K562 (cell line): ENCODE measurements around the gene SERPINB12. TPM values are rescaled to one million over a fixed set of nuclear protein-coding genes. Genes with fewer than 3 reads are reported as not detected.

Experiments used
- ATAC-seq: fragments of 200-7000 bp; cut with Tn5 transposase; 3 replicates; pipeline ENCODE4 v1.9.1; 2020; ENCODE audit warnings: moderate library complexity
- Bru-seq: library from RNA; stranded (reverse); fragments of 400-500 nt; gene quantifications from one replicate; lab custom pipeline; 2021; lab: Mats Ljungman, UMichigan
- BruChase-seq, 2 experiments: library from RNA; stranded (reverse); fragments of 400-500 nt; gene quantifications; one replicate each; lab custom pipeline; 2021; lab: Mats Ljungman, UMichigan
- BruUV-seq: library from RNA; stranded (reverse); fragments of 400-500 nt; replicated peaks from 2 replicates; lab custom pipeline; 2021; lab: Mats Ljungman, UMichigan
- CTCF ChIA-PET: fragments of 300-600 bp; formaldehyde crosslinking; extraction: SDS; loops from one replicate; lab custom pipeline; 2021; ENCODE audit warnings: low intra/inter-chr PET ratio; lab: Yijun Ruan, JAX
- POLR2A ChIA-PET: fragments of 300-600, 350-650 bp; sonication (Branson Sonifier 250); formaldehyde crosslinking; extraction: SDS; loops from one replicate; lab custom pipeline; 2021; ENCODE audit warnings: antibody characterized with exemption, inconsistent platforms; lab: Yijun Ruan, JAX
- DNase-seq, 4 experiments: peaks; one replicate each; pipeline versions ENCODE4 v3.0.0 to v3.0.0-alpha.2; 2011 to 2018; ENCODE audit warnings: low spot score in 3 of 4, mixed read lengths in 3 of 4; ENCODE audit errors: extremely low read depth in 1 of 4
- FAIRE-seq: peaks from 2 replicates; lab custom pipeline; 2011; peaks lifted over from hg19 to GRCh38; lab: Jason Lieb, UNC
- H2AFZ ChIP-seq: 2 replicates; pipeline ENCODE4 v1.6.0; 2011; ENCODE audit warnings: low read depth, low read length, control low read depth, inconsistent platforms
- H3K27ac ChIP-seq: fragments of 200-600 bp; 3 replicates; pipeline ENCODE4 v1.8.0; 2011; ENCODE audit warnings: low read depth, mild to moderate bottlenecking, control low read depth, inconsistent platforms, low read length, moderate library complexity, mixed read lengths; ENCODE audit errors: extremely low read depth
- H3K27me3 ChIP-seq, 2 experiments: fragments of 300-600 bp in 1 of 2; 2 replicates in 1 of 2; 3 replicates in 1 of 2; pipeline versions ENCODE4 v1.6.0 to v1.8.0; 2011; ENCODE audit warnings: inconsistent platforms in 2 of 2, low read length in 2 of 2, mild to moderate bottlenecking in 1 of 2, mixed read lengths in 1 of 2, moderate library complexity in 1 of 2; ENCODE audit not compliant: control insufficient read depth in 2 of 2, insufficient read depth in 2 of 2
- H3K36me3 ChIP-seq: fragments of 300-600 bp; 3 replicates; pipeline ENCODE4 v1.8.0; 2011; ENCODE audit warnings: mild to moderate bottlenecking, low read length, inconsistent platforms; ENCODE audit not compliant: control insufficient read depth, insufficient read depth
- H3K4me1 ChIP-seq, 2 experiments: fragments of 200-600 bp in 1 of 2; replicated peaks in 1 of 2; 2 replicates in 1 of 2; 3 replicates in 1 of 2; pipeline versions ENCODE4 v1.5.1 to v1.8.0; 2011; ENCODE audit warnings: inconsistent platforms in 2 of 2, low read length in 2 of 2, mild to moderate bottlenecking in 1 of 2, mixed read lengths in 1 of 2, moderate library complexity in 1 of 2; ENCODE audit not compliant: control insufficient read depth in 2 of 2, insufficient read depth in 2 of 2
- H3K4me2 ChIP-seq: 2 replicates; pipeline ENCODE4 v1.6.1; 2011; ENCODE audit warnings: low read length, control low read depth, inconsistent platforms, mixed read lengths; ENCODE audit not compliant: insufficient read depth
- H3K4me3 ChIP-seq: fragments of 200-600 bp; sonication (generic), shearing (Covaris generic); 2 replicates; pipeline ENCODE4 v1.5.1; 2016; ENCODE audit warnings: control low read depth, inconsistent platforms
- H3K79me2 ChIP-seq: fragments of 200-600 bp; 3 replicates; pipeline ENCODE4 v1.8.0; 2011; ENCODE audit warnings: low read length, inconsistent platforms; ENCODE audit not compliant: control insufficient read depth, insufficient read depth
- H3K9ac ChIP-seq, 2 experiments: 2 replicates each; pipeline versions ENCODE4 v1.6.0 to v1.6.1; 2011; ENCODE audit warnings: low read depth in 2 of 2, low read length in 2 of 2, control low read depth in 1 of 2, inconsistent platforms in 1 of 2, mild to moderate bottlenecking in 1 of 2, mixed read lengths in 1 of 2; ENCODE audit not compliant: insufficient read depth in 1 of 2
- H3K9me1 ChIP-seq: one replicate; pipeline ENCODE4 v1.6.0; 2011; ENCODE audit warnings: inconsistent platforms, mild to moderate bottlenecking, low read length, moderate library complexity; ENCODE audit not compliant: control insufficient read depth, insufficient read depth
- H3K9me3 ChIP-seq: replicated peaks from 2 replicates; pipeline ENCODE4 v1.5.1; 2011; ENCODE audit warnings: low read depth, low read length, inconsistent platforms; ENCODE audit not compliant: control insufficient read depth, insufficient read depth
- H4K20me1 ChIP-seq: replicated peaks from 2 replicates; pipeline ENCODE4 v1.6.1; 2011; ENCODE audit warnings: low read length, inconsistent platforms, mixed read lengths; ENCODE audit not compliant: control insufficient read depth, insufficient read depth
- GABPB1 ChIP-seq: sonication (generic); formaldehyde crosslinking; IDR thresholded peaks from 2 replicates; pipeline ENCODE4 v1.8.0; 2022; ENCODE audit warnings: mild to moderate bottlenecking, missing genetic modification reagents
- IRF2 ChIP-seq: sonication (generic); formaldehyde crosslinking; IDR thresholded peaks from 2 replicates; pipeline ENCODE4 v1.8.1; 2022; ENCODE audit warnings: mild to moderate bottlenecking, missing genetic modification reagents
- MIER1 ChIP-seq: fragments of 450-650 bp; IDR thresholded peaks from 2 replicates; pipeline ENCODE4 v1.6.1; 2016; ENCODE audit warnings: antibody characterized with exemption, mild to moderate bottlenecking, low read depth
- ZNF146 ChIP-seq: IDR thresholded peaks from one replicate; pipeline ENCODE4 v1.6.1; 2018; ENCODE audit warnings: missing compliant biosample characterization; ENCODE audit not compliant: unreplicated experiment
- ZNF507 ChIP-seq: conservative IDR thresholded peaks from 2 replicates; pipeline ENCODE4 v1.6.1; 2017; ENCODE audit warnings: missing genetic modification characterization, missing compliant biosample characterization
- ZNF655 ChIP-seq: fragments of 250-450 bp; sonication (Bioruptor Pico); IDR thresholded peaks from 2 replicates; pipeline ENCODE4 v1.5.0; 2021
- ZSCAN32 ChIP-seq: fragments of 450-650 bp; formaldehyde crosslinking; IDR thresholded peaks from 2 replicates; pipeline ENCODE4 v1.4.0; 2020; ENCODE audit warnings: mild to moderate bottlenecking, moderate library complexity
- WGBS: fragments of 100-300 bp; shearing (Covaris generic); methylation state at CpG from one replicate; pipeline ENCODE4 v1.1.6; 2016; ENCODE audit warnings: low coverage, mixed read lengths; ENCODE audit not compliant: insufficient coverage; ENCODE audit errors: missing lambda C conversion rate; 5-methylcytosine and 5-hydroxymethylcytosine counted together
- in situ Hi-C: fragments of 300-500 bp; cut with MboI; formaldehyde crosslinking; loops from 4 replicates; pipeline ENCODE4 v1.15.0; 2018; ENCODE audit warnings: inconsistent platforms, mixed read lengths
- intact Hi-C: fragments of 100-400 bp; cut with micrococcal nuclease; formaldehyde crosslinking; loops from 2 replicates; pipeline ENCODE4 v1.14.2; 2022
- long read RNA-seq, 3 experiments: library from polyadenylated mRNA in 2 of 3; library from RNA in 1 of 3; unstranded in 2 of 3; stranded (forward) in 1 of 3; transcript quantifications; one replicate each; pipeline ENCODE4 v2.0.0, GENCODE V29; 2019 to 2022
- polyA minus RNA-seq, 3 experiments: library from RNA; depleted of rRNA, polyadenylated mRNA; stranded (reverse); fragments of >200 nt; gene quantifications; 2 replicates each; pipeline ENCODE4 v1.2.3, GENCODE V29; 2011
- polyA plus RNA-seq, 8 experiments: library from polyadenylated mRNA; depleted of rRNA in 4 of 8; stranded (reverse) in 5 of 8; unstranded in 3 of 8; fragments of >200 nt; fragmentation: Nextera tagmentation in 2 of 8; fragmentation: Illumina TruSeq in 1 of 8; extraction: Ambion mirVana in 2 of 8; extraction: Trizol in 1 of 8; gene quantifications; 2 replicates each; pipeline versions ENCODE4 v1.2.1 to v1.2.3, GENCODE V29; 2011 to 2014; ENCODE audit warnings: inconsistent platforms in 1 of 8, missing spikeins in 1 of 8
- total RNA-seq, 7 experiments: library from RNA; depleted of rRNA in 6 of 7; stranded (reverse); fragments of >200 nt in 6 of 7; fragmentation: Illumina TruSeq in 2 of 7; extraction: Trizol in 2 of 7; gene quantifications; 2 replicates each; pipeline versions ENCODE4 v1.2.1 to v1.2.3, GENCODE V29; 2011 to 2021; ENCODE audit warnings: low replicate concordance in 1 of 7
- TF ChIP-seq, protein P1 (sequence below): sonication (generic); formaldehyde crosslinking; IDR thresholded peaks from 2 replicates; pipeline ENCODE4 v1.8.0; 2022; ENCODE audit warnings: mild to moderate bottlenecking, missing genetic modification reagents
- TF ChIP-seq, protein P2 (sequence below): sonication (generic); formaldehyde crosslinking; IDR thresholded peaks from 2 replicates; pipeline ENCODE4 v1.8.0; 2022; ENCODE audit warnings: missing genetic modification reagents, mild to moderate bottlenecking, borderline replicate concordance

SERPINB12 gene, protein sequence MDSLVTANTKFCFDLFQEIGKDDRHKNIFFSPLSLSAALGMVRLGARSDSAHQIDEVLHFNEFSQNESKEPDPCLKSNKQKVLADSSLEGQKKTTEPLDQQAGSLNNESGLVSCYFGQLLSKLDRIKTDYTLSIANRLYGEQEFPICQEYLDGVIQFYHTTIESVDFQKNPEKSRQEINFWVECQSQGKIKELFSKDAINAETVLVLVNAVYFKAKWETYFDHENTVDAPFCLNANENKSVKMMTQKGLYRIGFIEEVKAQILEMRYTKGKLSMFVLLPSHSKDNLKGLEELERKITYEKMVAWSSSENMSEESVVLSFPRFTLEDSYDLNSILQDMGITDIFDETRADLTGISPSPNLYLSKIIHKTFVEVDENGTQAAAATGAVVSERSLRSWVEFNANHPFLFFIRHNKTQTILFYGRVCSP
- total RNA-seq (2011; cell fraction: chromatin; rRNA removed; ENCODE audit: low replicate concordance): not detected in 2 replicates
- not detected in 2 replicates for total RNA-seq (2011; cell fraction: nucleolus; rRNA removed)
- total RNA-seq (2011; cell fraction: nucleoplasm; rRNA removed): not detected in 2 replicates
- total RNA-seq (2014; rRNA removed) (not detected in 2 replicates), total RNA-seq (2014; rRNA removed; fragmentation: Illumina TruSeq; extraction: Trizol) (not detected in 2 replicates), total RNA-seq (2015; rRNA removed; fragmentation: Illumina TruSeq; extraction: Trizol) (not detected in 2 replicates), total RNA-seq (2021) (not detected in 2 replicates), polyA plus RNA-seq (2011; rRNA removed) (not detected in 2 replicates), polyA plus RNA-seq (2014; fragmentation: Illumina TruSeq; extraction: Trizol) (not detected in 2 replicates), polyA plus RNA-seq (2014; fragmentation: Nextera tagmentation; extraction: Ambion mirVana) (not detected), polyA plus RNA-seq (2014; rRNA removed) (not detected in 2 replicates), polyA minus RNA-seq (2011; rRNA and poly(A)+ RNA removed) (not detected in 2 replicates), Bru-seq, nascent RNA (not detected), BruChase-seq, experiment 1, labeled RNA remaining after a 2-hour chase (not detected), BruChase-seq, experiment 2, labeled RNA remaining after a 6-hour chase (not detected)
- not detected in 2 replicates for polyA plus RNA-seq (2011; cell fraction: cytosol; rRNA removed)
- polyA plus RNA-seq (2011; cell fraction: nucleus; rRNA removed): not detected in 2 replicates
- polyA plus RNA-seq (2012): not detected in 2 replicates
- not detected in 2 replicates for polyA minus RNA-seq (2011; cell fraction: cytosol; rRNA and poly(A)+ RNA removed)
- polyA minus RNA-seq (2011; cell fraction: nucleus; rRNA and poly(A)+ RNA removed): not detected in 2 replicates
- long read RNA-seq, experiment 1: 0 reads
- long read RNA-seq, experiment 2: 0 reads
- long read RNA-seq, experiment 3: 0 reads

GRCh38 chr18:63542069-63542468 is at the start of gene SERPINB12:
Gene SERPINB12, plus strand, starts transcription at chr18:63542369. Its CDS starts 13,791 bp downstream, at chr18:63556160.
- no peaks in the 10 kb centered on the region for H3K9me1 ChIP-seq
- in situ Hi-C loops (no loop called here), intact Hi-C loops (no loop called here)
- POLR2A ChIA-PET: no interaction called here
- no peaks in the 10 kb centered on the region for H3K9me3 ChIP-seq
- H4K20me1 ChIP-seq: no peaks in the 10 kb centered on the region
- H3K79me2 ChIP-seq: no peaks in the 10 kb centered on the region
- no peak for DNase-seq
- no peak within 1 kb of the TSS for H2AFZ ChIP-seq
- no peak for FAIRE-seq
- 0% methylated on average over 1 of the region's 1 CpG for WGBS
- CTCF ChIA-PET: no interaction called here
- no peaks in the 10 kb centered on the region for H3K27me3 ChIP-seq
- ATAC-seq: no peak
- no peak within 1 kb of the TSS for H3K9ac ChIP-seq
- no peak within 1 kb of the TSS for H3K4me3 ChIP-seq
- no peaks in the 10 kb centered on the region for H3K4me1 ChIP-seq
- no peaks in the 10 kb centered on the region for H3K36me3 ChIP-seq
- no TSS peak for BruUV-seq
- H3K4me2 ChIP-seq: no peak within 1 kb of the TSS
- no peak within 1 kb of the TSS for H3K27ac ChIP-seq
- TF ChIP-seq ZNF507 (tag): no peak
- no peak for TF ChIP-seq IRF2 (CRISPR knock-in tag)
- no peak for TF ChIP-seq ZNF655 (CRISPR knock-in tag)
- no peak for TF ChIP-seq ZSCAN32 (CRISPR knock-in tag)
- no peak for TF ChIP-seq MIER1
- TF ChIP-seq, protein P1, sequence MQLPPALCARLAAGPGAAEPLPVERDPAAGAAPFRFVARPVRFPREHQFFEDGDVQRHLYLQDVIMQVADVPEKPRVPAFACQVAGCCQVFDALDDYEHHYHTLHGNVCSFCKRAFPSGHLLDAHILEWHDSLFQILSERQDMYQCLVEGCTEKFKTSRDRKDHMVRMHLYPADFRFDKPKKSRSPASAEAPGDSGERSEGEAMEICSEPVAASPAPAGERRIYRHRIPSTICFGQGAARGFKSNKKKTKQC: no peak
- no peak for TF ChIP-seq GABPB1 (CRISPR knock-in tag)
- no peak for TF ChIP-seq ZNF146 (CRISPR knock-in tag)
- TF ChIP-seq, protein P2, sequence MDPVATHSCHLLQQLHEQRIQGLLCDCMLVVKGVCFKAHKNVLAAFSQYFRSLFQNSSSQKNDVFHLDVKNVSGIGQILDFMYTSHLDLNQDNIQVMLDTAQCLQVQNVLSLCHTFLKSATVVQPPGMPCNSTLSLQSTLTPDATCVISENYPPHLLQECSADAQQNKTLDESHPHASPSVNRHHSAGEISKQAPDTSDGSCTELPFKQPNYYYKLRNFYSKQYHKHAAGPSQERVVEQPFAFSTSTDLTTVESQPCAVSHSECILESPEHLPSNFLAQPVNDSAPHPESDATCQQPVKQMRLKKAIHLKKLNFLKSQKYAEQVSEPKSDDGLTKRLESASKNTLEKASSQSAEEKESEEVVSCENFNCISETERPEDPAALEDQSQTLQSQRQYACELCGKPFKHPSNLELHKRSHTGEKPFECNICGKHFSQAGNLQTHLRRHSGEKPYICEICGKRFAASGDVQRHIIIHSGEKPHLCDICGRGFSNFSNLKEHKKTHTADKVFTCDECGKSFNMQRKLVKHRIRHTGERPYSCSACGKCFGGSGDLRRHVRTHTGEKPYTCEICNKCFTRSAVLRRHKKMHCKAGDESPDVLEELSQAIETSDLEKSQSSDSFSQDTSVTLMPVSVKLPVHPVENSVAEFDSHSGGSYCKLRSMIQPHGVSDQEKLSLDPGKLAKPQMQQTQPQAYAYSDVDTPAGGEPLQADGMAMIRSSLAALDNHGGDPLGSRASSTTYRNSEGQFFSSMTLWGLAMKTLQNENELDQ (CRISPR knock-in tag): no peak
